Mesothelial cell of epicardium (in vitro differentiated cells): ENCODE data around the gene RAPGEF6. TPM values are rescaled to one million over a fixed set of nuclear protein-coding genes. Genes with fewer than 3 reads are reported as not detected.

Experiments used
- DNase-seq, 2 experiments: peaks; one replicate each; pipeline ENCODE4 v3.0.0; 2021; ENCODE audit warnings: low spot score in 2 of 2; ENCODE audit not compliant: unreplicated experiment in 2 of 2
- H3K27ac Mint-ChIP-seq: 2 replicates; pipeline ENCODE4 v1.8.0; 2021; ENCODE audit warnings: mixed read lengths
- H3K27me3 Mint-ChIP-seq: 2 replicates; pipeline ENCODE4 v1.8.0; 2021; ENCODE audit warnings: low read depth, mixed read lengths
- H3K36me3 Mint-ChIP-seq: 2 replicates; pipeline ENCODE4 v1.8.0; 2021; ENCODE audit warnings: mixed read lengths
- H3K4me1 Mint-ChIP-seq: 2 replicates; pipeline ENCODE4 v1.8.0; 2021; ENCODE audit warnings: mixed read lengths
- H3K4me3 Mint-ChIP-seq: 2 replicates; pipeline ENCODE4 v1.8.0; 2021; ENCODE audit warnings: mild to moderate bottlenecking, moderate library complexity, mixed read lengths
- H3K9me3 Mint-ChIP-seq: 2 replicates; pipeline ENCODE4 v1.8.0; 2021; ENCODE audit warnings: mixed read lengths
- total RNA-seq: library from RNA; stranded (reverse); gene quantifications from 3 replicates; pipeline ENCODE4 v1.2.1, GENCODE V29; 2021
- TF ChIP-seq, protein P1 (sequence below): fragments of 200-600 bp; sonication (generic); IDR thresholded peaks from one replicate; pipeline ENCODE4 v1.5.0; 2021; ENCODE audit warnings: antibody characterized with exemption; ENCODE audit not compliant: unreplicated experiment

Gene RAPGEF6
- total RNA-seq, 1 donor from 2014 or later, result 29.0 TPM

DNA sequence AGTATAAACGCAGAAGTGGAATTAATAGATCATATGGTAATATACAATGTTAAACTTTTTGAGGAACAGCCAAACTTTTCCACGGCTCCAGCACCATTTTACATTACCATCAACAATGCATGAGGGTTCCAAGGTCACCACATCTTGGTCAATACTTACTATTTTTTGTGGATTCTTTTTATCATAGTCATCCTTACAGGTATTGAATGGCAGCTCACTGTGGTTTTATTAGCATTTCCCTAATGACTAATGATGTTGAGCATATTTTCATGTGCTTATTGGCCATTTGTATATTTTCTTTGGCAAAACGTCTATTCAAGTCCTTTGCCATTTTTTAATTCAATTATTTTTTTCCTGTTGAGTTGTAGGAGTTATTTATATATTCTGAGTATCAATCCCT, 14.1 kb upstream of the RAPGEF6 start:
- no peaks in the 10 kb centered on the region for H3K27me3 Mint-ChIP-seq
- H3K4me3 Mint-ChIP-seq, result no peak overlapping the region
- peaks cover 8% of the 10 kb centered on the region for H3K9me3 Mint-ChIP-seq
- TF ChIP-seq, protein P1, sequence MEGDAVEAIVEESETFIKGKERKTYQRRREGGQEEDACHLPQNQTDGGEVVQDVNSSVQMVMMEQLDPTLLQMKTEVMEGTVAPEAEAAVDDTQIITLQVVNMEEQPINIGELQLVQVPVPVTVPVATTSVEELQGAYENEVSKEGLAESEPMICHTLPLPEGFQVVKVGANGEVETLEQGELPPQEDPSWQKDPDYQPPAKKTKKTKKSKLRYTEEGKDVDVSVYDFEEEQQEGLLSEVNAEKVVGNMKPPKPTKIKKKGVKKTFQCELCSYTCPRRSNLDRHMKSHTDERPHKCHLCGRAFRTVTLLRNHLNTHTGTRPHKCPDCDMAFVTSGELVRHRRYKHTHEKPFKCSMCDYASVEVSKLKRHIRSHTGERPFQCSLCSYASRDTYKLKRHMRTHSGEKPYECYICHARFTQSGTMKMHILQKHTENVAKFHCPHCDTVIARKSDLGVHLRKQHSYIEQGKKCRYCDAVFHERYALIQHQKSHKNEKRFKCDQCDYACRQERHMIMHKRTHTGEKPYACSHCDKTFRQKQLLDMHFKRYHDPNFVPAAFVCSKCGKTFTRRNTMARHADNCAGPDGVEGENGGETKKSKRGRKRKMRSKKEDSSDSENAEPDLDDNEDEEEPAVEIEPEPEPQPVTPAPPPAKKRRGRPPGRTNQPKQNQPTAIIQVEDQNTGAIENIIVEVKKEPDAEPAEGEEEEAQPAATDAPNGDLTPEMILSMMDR, result no peak
- DNase-seq, result no peak
- no peak overlapping the region for H3K27ac Mint-ChIP-seq
- no peaks in the 10 kb centered on the region for H3K4me1 Mint-ChIP-seq
- H3K36me3 Mint-ChIP-seq, result peaks cover 46% of the 10 kb centered on the region

DNA sequence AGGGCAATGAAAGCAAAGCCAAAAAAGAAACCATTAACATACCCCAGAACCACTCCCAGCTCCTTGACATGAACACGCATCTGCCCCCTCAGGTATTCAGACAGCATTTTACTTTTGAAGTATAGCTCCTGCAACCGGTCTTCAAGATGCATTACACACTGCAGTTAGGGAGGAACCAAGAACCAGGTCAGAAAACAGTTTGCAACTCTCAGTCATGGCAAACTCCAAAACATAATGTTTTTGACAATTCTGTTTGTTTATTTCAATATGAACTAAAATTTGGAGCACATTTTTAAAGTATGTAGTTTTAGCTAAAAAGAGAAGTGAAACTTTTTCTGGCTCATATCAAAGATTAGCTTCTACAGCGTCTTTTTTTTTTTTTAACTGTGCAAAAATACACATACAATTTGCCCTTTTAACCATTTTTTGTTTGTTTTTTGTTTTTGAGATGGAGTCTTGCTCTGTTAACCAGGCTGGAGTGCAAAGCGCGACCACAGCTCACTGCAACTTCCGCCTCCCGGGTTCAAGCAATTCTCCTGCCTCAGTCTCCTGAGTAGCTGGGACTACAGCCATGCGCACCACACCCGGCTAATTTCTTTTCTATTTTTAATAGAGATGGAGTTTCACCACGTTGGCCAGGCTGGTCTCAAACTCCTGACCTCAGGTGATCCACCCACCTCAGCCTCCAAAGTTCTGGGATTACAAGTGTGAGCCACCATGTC, 12.2 kb upstream of the RAPGEF6 start:
- Mint-ChIP-seq H3K9me3 (peaks cover 8% of the 10 kb centered on the region), H3K27me3 (no peaks in the 10 kb centered on the region), H3K36me3 (peaks cover 43% of the 10 kb centered on the region), H3K27ac (peak overlapping the region; percentile 22), H3K4me1 (no peaks in the 10 kb centered on the region), H3K4me3 (no peak overlapping the region)
- DNase-seq, result no peak
- TF ChIP-seq, protein P1, result no peak

DNA sequence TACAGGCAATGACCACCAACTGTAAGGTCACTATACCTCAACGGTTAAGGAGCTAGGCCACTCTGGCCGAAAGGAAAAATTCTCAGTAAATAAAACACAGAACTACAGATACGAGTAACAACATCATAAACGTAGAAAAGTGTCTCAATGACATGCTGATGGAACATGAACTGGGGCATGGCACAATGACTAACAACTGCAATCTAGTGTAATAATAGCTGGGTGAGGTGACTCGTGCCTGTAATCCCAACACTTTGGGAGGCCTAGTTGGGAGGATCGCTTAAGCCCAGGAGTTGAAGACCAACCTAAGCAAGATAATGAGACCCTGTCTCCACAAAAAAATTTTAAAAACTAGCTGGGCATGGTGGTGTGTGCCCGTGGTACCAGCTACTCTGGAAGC, 9.8 kb upstream of the RAPGEF6 start:
- TF ChIP-seq, protein P1, result no peak
- H3K27ac Mint-ChIP-seq, result no peak overlapping the region

DNA sequence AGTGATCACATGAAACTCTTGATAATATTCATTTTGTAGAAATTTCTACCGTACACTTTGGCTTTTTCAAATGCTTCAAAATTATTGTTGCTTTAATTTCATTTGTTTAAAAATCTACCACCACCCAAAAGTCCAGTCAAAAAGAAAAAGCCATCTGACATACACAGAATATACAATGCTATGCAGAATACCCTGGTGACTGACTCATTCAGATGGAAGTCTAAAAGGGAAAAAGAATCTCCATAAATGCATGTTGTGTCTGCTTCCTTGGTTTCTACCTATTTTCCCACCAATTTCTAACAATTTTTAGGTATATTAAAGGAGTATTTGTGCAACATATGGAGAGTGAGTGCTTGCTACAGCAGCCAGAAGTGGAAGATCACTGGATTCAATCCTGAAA, 9.3 kb upstream of the RAPGEF6 start:
- no peak overlapping the region for H3K27ac Mint-ChIP-seq
- TF ChIP-seq, protein P1, result no peak
- DNase-seq, result no peak
- H3K4me3 Mint-ChIP-seq, result no peak overlapping the region
- peaks cover 21% of the 10 kb centered on the region for H3K36me3 Mint-ChIP-seq
- H3K27me3 Mint-ChIP-seq, result no peaks in the 10 kb centered on the region
- no peaks in the 10 kb centered on the region for H3K9me3 Mint-ChIP-seq
- H3K4me1 Mint-ChIP-seq, result no peaks in the 10 kb centered on the region

More for the DNA sequence above, 9.8 kb upstream of the RAPGEF6 start:
- H3K27me3 Mint-ChIP-seq, result no peaks in the 10 kb centered on the region
- no peak for DNase-seq
- no peak overlapping the region for H3K4me3 Mint-ChIP-seq
- H3K36me3 Mint-ChIP-seq, result peaks cover 25% of the 10 kb centered on the region
- no peaks in the 10 kb centered on the region for H3K9me3 Mint-ChIP-seq
- H3K4me1 Mint-ChIP-seq, result no peaks in the 10 kb centered on the region

DNA sequence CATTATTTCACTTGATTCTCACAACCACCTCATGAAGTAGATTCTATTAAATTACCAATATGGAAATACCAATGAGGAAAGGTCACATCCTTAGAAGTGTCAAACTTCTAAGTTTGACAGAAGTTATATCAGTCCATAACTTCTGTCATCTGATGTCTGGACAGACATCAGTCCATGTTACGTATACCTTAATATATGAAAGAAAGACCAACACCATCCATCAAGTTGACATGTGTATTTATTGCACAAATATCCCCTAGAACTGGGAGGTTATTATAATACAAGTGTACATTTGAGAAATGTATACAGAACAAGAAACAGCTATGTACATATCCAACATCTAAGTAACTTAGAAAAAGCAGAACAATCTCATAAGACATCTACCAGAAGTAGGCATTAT, 6.5 kb upstream of the RAPGEF6 start:
- Mint-ChIP-seq H3K27ac (no peak overlapping the region), H3K27me3 (no peaks in the 10 kb centered on the region), H3K4me1 (peaks cover 1% of the 10 kb centered on the region), H3K9me3 (no peaks in the 10 kb centered on the region), H3K4me3 (no peak overlapping the region), H3K36me3 (peaks cover 19% of the 10 kb centered on the region)
- TF ChIP-seq, protein P1, result no peak
- no peak for DNase-seq
